B cell (primary cell): Measurements from ENCODE around the gene UNC119.

Experiments
- CTCF ChIP-seq: fragments of 200-600 bp; IDR thresholded peaks from one replicate; pipeline ENCODE4 v1.8.0; 2022; ENCODE audit warnings: antibody characterized with exemption, mild to moderate bottlenecking
- EZH2 ChIP-seq: IDR thresholded peaks from 2 replicates; pipeline ENCODE4 v1.6.1; 2012; ENCODE audit warnings: borderline replicate concordance, low read depth, mild to moderate bottlenecking, moderate library complexity, low read length; ENCODE audit not compliant: insufficient read depth, poor library complexity, severe bottlenecking

GRCh38 chr17:28540231-28540630, 12.2 kb downstream of the UNC119 start:
- TF ChIP-seq CTCF (no peak), EZH2 (no peak)
